HT-29 (cell line): ENCODE data around the gene CIAO3. TPM values are rescaled to one million over a fixed set of nuclear protein-coding genes. Genes with fewer than 3 reads are reported as not detected.

Source experiments
- DNase-seq: peaks from one replicate; pipeline ENCODE4 v3.0.0-alpha.2; 2015; ENCODE audit warnings: low spot score
- total RNA-seq: library from RNA; depleted of rRNA; stranded (reverse); fragments of >200 nt; shearing (Covaris generic); gene quantifications from 2 replicates; pipeline ENCODE4 v1.2.3, GENCODE V29; 2014

Gene CIAO3
- total RNA-seq, 1 experiment from 2014 or later: 80.0 TPM

DNA sequence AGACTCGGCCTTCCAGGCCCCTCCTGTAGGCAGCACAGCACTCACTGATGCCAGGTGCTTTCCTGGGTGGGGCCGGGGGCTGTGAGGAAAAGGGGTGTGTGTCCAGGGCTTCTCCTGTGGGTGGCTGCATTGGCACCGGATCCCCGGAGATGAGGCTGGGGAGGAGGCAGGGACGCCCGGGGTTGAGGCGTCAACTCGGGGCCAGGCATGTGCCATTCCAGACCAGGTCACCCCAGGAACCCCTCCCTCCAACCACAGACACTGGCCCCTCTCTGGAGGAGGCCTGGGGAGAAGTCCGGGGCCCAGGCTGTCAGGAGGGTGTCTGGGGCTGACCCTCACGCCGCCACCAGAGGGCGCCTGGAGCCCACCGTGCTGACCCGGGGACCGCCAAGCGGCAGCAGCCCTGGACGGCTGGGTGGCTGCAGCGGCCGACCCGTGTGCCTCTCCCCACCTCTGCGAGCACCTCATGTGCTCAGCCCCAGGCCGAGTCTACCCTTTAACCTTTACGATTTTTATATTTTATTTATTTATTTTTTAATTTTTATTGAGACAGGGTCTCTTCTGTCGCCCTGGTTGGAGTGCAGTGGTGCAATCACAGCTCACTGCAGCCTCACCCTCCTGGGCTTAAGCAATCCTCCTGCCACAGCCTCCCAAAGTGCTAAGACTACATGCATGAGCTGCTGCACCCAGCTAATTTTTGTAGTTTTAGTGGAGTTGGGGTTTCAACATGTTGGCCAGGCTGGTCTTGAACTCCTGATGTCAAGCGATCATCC is 29.1 kb downstream of the CIAO3 start:
- DNase-seq: peak; percentile 71

GRCh38 chr16:711084-711483 is 29.7 kb downstream of the CIAO3 start:
- DNase-seq: no peak

DNA sequence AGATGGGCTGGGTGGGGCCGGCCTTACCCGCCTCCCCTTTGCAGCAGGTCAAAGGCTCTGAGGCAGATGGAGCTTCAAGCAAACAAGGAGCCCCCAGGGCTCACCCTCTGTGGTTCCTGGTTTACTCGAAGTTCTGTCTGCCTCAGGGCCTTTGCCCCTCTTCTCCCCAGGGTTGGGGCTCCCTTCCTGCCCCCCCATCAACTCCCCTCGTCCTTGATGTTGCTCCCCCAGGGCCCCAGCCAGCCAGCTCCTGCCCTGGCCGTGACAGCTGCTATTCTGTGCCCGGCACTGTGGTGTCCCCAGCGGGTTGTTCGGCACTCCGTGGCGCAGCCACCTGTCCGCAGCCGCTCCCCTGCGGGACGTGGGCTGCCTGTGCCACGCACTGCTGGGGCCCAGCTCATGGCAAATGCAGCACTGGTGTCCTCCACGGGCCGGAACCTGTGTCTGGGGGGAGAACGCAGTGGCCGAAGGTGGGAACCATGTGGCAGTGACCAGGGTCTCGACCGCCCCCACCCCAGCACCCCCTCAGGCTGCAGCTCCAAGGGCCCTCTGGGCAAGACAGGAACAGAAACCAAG is 30.2 kb downstream of the CIAO3 start:
- no peak for DNase-seq

GRCh38 chr16:709566-710499 is 31.0 kb downstream of the CIAO3 start:
- peak; percentile 64 for DNase-seq

- no peak for DNase-seq
Measured at GRCh38 chr16:708959-709358, 31.8 kb downstream of the CIAO3 start.

DNA sequence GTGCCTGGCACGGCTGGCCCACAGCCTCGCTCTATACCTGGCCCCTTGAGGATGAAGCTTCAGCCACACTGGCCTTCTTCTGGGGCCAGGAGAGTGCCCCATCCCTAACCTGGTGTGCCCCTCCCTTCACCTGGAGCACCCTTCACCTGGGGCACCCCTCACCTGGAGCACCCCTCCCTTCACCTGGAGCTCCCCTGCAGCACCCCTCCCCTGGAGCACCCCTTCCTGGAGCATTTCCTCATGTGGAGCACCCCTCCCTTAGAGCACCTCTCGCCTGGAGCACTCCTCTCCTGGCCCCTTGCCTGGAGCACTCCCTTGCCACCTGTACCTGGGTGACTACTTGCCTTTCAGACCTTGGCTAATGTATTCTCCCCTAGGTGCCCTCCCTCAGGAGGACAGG is 32.8 kb downstream of the CIAO3 start:
- DNase-seq: no peak

DNA sequence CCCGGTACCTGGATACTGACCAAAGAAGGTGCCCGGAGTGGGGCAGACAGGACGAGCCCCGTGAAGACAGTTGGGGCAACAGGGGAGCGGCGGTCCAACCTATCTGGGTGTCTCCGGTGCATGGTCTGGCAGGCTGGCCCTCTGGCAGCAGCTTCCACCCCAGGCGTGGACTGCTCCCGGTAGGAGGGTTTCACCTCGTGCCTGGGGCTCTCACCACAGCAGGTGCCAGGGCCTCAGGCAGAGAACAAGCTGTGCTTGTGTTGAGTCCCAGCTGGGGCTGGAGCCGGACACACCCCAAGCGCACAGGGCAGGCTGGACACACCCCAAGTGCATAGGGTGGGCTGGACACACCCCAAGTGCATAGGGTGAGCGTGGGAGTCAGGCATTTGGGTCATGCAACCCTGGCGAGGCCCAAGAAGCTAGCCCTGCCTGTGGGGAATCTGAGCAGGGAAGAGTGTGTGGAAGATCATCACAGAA is 33.7 kb downstream of the CIAO3 start:
- DNase-seq: no peak

DNA sequence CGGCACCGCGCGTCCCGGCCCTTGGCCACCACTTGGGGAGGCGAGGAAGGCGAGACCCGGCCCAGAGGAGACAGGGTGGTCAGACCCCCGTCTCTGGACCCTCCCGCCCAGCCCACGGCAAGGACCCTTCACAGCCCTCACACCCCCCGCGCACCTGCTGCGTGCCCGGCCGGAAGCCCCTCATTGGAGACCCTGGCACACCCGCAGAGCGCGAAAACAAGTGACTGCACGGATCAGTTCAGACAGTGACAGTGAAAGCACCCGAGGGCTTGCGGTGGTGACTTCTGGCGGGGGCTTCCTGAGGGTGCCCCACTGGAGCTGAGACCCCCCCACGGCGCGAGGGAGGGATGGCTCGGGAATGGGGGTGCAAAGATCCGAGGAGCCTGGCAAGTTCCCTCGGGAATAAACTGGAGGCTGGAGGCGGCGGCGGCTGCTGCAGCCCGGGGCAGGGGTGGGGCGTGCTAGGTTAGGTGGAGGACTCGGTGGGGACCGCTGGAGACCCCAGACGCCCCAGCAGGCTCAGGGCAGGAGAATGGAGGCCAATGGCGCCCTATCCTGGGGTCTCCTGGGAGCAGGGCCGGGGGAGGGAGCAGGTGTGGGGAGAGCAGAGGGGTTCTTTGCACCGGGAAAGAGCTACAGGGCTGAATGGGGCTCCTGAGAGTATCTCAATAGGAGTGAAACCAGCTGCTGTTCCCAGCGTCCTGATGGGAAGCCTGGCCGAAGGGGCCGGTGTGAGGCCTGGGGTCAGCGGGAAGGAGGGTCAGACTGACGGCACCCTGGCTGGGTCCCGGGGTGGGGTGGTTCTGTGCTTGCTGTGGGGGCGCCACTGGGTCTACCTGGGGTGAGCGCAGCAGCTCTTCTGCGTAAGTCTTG is 34.4 kb downstream of the CIAO3 start:
- DNase-seq: no peak

DNA sequence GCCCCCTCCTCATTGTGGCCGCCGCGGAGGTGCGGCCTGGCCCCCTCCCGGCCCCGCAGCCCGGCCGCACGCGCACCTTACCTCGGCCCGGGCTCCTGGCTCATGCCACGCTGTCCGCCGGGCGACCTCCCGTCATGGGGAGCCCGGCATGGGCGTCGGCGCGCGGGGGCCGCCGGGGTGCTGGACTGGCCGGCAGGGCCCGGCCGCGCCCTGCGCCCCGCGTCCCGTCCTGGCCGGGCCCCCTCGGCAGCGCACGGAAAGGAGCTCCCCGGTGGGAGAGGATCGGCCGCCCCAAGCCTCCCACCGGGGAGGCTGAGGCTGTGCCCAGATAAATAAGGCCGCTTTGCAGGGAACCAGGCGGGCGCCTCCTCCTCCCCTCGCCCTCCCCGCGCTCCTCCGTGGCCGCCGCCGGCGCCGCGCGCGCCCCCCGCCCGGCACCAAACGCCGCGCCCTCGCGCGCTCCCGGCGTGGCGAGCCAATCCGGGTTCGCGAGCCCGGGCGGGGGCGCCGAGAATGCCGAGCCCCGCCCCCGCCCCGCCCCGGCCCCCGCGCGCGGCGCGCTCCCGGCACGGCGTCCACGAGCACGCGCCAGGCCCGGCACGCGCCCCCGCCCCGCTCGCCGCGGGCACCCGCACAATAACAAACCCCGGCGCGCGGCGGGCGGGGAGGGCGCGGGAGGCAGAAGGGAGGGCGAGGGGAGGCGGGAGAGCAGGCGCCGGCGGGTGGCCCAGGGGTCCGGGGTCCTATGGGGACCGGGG is 35.2 kb downstream of the CIAO3 start, which contains the start of gene FBXL16:
Gene FBXL16 (minus strand): TSS at position 371 of the 758 bp plus-strand sequence. CDS start 8,396 bp downstream, outside the sequence.
- DNase-seq: no peak

- no peak for DNase-seq
Measured at GRCh38 chr16:704552-705380, 36.0 kb downstream of the CIAO3 start.

- DNase-seq: no peak
Measured at GRCh38 chr16:704047-704446, 36.8 kb downstream of the CIAO3 start.

GRCh38 chr16:703406-703805 is 37.4 kb downstream of the CIAO3 start:
- no peak for DNase-seq

DNA sequence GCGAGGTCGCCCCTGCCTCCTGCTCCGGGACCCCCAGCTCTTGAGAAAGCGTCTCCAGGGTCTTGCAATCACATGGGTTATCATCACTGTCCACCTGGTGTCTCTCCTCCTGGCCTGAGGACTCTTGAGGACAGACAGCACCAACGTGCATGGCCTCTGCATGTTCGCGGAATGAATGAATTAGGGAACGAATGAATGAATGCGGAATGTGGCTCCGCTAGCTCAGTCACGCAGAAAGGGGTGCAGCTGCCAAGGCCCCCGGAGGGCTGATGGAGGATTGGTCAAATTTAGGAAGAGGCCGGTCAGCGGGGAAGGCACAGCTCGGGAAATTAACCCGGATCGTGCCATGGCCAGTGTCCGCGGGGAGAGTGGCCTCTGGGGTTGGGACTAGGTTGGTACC is 38.5 kb downstream of the CIAO3 start:
- no peak for DNase-seq

- DNase-seq: no peak
Measured at GRCh38 chr16:700684-701584, 39.9 kb downstream of the CIAO3 start.

- DNase-seq: no peak
Measured at GRCh38 chr16:698911-699671, 41.7 kb downstream of the CIAO3 start.

GRCh38 chr16:695355-696089 is 45.3 kb downstream of the CIAO3 start:
- peak; percentile 66 for DNase-seq

DNA sequence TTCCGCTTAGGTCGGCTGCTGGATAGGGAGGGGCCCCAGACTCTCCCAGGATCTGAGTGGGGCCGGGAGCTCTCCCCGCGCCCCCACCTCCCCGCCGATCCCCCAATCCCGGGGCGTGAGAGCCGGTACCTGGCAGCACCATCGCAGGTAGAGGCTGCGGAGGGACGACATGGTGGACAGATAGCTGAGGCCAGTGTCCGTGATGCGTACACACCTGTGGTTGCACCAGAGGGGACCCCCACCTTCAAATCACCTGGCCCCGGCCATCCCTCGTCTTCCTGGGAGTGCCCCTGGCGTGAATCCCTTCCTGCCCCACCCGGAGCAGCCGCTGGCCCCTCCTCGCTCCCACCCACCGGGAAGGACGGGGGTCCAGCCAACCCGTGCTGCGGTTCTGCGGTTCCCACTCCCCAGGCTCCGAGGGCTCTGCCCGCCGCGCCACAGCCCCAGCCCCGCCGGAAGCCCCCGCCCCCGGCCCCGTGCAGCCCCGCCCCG is 45.9 kb downstream of the CIAO3 start:
- no peak for DNase-seq
